Measurements from ENCODE around the gene SCNN1B.
A peak's percentile ranks its signal among the peaks of the same experiment; 100 is the strongest.
"Not testable (repeated sequence)": the region's sequence is repeated elsewhere in the genome, so short reads cannot be mapped to it uniquely, and the experiment has no call there.

Gene SCNN1B

DNA sequence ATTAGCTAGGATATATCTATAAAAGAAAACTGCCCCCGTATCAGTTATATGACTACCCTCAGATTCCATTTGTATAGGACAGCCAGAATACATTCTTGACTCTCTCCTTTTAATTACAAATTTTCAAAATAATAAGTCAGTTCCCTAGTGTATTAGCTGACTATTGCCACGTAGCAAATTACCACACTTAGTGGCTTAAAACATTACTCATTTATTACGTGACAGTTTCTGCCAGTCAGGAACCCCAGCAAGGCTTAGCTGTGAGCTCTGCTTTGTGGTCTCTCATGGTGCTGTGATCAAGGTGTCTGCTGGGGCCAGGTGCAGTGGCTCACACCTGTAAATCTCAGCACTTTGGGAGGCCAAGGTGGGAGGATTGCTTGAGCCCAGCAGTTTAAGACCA is 13.9 kb upstream of the SCNN1B start:
- no peak for DNase-seq (ENCODE audit: low read depth in 4 of 4, low spot score in 1 of 4)

DNA sequence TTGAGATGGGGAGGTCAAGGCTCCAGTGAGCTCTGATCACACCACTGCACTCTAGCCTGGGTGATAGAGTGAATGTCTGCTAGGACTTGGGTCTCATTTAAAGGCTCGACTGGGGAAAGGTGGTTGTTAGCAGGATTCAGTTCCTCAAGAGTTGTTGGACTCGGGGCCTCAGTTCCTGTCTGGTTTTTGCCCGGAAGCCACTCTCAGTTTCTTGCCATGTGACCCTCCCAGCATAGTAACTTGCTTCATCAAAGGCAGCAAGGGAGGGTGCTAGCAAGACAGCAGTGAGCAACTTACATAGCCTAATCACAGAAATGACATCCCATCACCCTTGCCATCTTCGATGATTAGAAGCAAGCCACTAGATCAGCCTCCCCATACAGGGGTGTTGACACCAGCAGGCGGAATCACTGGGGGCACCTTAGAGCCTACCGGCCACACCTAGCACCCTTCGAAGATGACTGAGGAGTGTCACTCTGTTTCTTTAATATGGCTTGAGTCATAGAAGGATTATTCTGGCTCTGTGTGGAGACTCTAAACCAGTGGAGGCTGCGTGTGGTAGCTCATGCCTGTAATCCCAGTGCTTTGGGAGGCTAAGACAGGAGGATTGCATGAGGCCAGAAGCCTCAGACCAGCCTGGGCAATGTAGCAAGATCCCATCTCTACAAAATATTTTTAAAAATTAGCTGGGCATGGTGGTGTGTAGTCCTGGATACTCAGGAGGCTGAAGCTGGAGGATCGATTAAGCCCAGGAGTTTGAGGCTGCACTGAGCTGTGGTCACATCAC is 13.2 kb upstream of the SCNN1B start:
- DNase-seq (ENCODE audit: low read depth in 4 of 4, low spot score in 1 of 4): no peak

DNA sequence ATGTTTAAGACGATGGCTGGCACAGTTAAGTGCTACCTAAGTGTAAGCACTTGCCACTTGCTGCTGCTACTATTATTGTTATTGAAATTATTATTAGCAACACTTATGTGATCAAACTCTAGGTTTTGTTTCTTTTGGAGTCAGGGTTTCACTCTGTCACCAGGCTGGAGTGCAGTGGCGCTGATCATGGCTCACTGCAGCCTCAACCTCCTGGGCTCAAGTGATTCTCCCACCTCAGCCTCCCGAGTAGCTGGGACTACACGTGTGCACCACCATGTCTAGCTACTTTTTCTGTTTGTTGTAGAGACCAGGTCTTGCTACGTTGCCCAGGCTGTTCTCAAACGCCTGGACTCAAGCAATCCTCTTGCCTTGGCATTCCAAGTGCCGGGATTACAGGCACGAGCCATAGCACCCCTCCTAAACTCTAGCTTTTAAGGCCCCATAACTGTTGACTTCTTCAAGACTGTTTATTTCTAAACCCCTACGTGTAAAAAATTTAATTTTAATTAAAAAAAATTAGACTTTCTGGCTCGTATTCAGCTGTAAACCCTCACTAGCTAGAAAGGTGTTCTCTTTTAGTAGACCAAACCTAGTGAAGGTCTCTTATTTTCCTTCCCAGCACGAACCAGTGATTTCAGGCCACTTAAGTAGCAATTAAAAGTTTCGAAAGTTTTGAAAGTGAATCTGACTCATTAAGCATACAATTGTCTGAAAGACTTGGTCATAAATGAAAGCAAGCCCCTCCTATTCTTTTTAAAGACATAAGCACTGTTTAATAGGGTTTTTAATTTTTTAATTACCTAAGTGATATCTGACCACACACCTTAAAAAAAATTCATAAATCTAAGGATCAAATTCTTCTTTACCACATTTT is 11.7 kb upstream of the SCNN1B start:
- no peak for DNase-seq (ENCODE audit: low read depth in 4 of 4, low spot score in 1 of 4)

DNA sequence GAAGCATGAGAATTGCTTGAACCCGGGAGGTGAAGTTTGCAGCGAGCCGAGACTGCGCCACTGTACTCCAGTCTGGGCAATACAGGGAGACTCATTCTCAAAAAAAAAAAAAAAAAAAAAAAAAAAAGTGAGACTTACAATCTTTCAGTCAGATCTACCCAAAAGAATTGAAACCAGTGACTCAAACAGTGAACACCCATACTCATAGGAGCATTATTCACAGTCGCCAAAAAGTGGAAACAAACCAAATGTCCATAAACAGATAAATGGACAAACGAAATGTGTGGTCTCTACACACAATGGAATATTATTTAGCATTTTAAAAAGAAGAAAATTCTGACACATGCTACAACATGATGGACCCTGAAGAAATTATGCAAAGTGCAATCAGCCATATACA is 9.1 kb upstream of the SCNN1B start:
- no peak for DNase-seq (ENCODE audit: low read depth in 4 of 4, low spot score in 1 of 4)

DNA sequence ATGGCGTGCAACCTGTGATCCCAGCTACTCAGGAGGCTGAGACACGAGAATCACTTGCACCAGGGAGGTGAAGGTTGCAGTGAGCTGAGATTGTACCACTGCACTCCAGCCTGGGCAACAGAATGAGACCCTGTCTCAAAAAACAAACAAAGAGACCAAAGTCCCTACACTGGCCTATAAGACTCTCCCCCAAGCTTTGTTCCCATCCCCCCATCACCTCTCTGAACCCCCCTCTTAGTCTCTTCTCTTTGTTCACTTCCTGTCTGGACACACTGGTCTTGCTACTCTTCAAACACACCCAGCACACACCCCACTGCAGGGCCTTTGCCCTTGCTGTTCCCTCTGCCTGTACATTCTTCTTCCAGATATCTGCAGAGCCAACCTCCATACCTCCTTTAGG is 7.8 kb upstream of the SCNN1B start:
- no peak for DNase-seq (ENCODE audit: low read depth in 4 of 4, low spot score in 1 of 4)

DNA sequence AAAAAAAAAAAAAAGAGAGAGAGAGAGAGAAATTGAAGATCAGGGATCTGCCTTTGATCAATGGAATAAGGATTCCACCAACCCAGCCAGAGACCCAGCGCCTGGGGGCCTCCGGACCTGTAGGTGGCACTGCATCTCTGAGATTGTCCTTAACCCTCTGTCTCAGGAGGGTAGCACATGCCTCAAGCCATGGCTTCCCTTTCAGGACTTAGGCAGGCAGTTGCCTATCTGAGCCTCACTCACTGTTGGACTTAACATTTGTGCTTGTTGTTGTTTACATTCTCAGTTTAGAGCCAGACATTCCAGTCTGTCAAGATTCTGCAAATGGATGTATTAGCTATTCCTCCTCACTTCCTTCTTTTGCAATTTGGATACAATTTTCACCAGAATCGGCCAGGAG is 5.1 kb upstream of the SCNN1B start:
- peak in 1 of 4 experiments; percentile 4 for DNase-seq (ENCODE audit: low read depth in 4 of 4, low spot score in 1 of 4)

DNA sequence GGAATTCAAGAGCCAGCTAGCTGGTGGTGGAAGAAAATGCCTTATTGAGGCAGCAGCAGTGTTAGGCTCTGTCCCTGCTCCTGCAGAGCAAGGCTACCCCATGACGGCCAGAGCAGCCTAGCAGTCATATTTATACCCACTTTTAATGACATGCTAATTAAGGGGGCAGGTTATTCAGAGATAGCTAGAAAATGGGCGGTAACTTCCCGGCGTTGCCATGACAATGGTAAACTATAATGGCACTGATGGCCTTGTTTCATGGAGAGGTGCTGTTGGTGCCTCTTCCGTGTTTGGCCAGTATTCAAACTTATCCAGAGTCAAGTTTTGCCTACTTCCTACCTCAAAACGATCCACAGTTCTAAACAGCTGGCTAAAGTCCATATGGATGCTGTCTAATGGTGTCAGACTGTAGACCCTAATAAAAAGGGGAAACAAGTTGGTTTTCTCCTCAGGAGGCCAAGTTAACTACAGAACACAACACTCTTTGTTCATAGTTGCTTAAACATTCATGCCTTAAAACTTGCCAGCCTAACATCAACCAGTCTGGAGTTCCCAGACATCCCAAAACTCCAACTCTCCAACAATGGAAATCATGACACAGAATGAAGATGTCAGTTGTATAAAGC is 3.7 kb upstream of the SCNN1B start:
- no peak for DNase-seq (ENCODE audit: low read depth in 4 of 4, low spot score in 1 of 4)

DNA sequence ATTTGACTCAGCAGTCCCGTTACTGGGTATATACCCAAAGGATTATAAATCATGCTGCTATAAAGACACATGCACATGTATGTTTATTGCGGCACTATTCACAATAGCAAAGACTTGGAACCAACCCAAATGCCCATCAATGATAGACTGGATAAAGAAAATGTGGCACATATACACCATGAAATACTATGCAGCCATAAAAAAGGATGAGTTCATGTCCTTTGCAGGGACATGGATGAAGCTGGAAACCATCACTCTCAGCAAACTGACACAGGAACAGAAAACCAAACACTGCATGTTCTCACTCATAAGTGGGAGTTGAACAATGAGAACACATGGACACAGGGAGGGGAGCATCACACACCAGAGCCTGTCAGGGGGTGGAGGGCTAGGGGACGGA is 2.3 kb upstream of the SCNN1B start:
- DNase-seq (ENCODE audit: low read depth in 4 of 4, low spot score in 1 of 4): not testable (repeated sequence)

DNA sequence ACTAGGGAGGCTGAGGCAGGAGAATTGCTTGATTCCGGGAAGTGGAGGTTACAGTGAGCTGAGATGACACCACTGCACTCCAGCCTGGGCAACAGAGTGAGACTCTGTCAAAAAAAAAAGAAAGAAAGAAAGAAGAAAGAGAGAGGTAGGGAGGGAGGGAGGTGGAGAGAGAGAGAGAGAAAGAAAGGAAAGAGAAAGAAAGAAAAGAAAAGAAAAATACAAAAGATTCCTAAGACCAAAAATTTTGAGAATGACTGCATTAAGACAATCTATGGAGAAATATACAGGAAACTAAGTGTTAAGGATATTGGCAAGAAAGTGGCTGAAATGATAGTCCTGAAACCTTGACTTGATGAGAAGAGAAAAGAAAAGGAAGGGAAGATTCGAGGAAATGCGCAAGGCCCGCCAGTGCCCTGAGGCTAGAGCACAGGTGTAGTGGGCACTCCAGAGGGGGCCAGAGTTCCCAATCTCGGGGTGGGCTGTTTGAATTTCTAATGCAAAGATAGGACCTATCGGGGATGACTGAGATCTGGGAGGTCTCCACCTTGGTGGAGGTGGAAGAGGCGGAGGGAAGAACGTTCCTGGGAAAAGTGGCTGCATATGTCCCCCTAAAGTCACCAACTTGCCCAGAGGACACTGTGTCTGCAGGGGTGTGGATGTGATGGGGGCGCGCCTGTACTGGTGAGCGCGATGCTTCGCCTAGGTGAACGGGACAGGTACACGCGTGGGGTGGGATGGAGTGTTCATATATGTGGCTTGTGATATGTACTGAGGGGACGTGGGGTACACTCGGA is 654 bp upstream of the SCNN1B start:
- DNase-seq (ENCODE audit: low read depth in 4 of 4, low spot score in 1 of 4): no peak

DNA sequence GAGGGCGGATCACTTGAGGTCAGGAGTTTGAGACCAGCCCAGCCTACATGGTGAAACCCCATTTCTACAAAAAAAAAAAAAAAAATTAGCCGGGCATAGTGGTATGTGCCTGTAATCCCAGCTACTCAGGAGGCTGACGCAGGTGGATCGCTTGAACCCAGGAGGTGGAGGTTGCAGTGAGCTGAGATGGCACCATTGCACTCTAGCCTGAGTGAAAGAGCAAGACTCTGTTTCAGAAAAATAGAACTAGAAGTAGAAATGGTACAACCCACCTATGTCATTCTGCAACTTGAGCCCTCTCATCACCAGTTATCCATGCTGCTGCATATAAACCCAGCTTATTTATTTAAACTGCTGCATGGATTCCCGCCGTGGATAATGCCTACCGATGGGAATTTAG is 1.6 kb downstream of the SCNN1B start:
- DNase-seq (ENCODE audit: low read depth in 4 of 4, low spot score in 1 of 4): no peak

DNA sequence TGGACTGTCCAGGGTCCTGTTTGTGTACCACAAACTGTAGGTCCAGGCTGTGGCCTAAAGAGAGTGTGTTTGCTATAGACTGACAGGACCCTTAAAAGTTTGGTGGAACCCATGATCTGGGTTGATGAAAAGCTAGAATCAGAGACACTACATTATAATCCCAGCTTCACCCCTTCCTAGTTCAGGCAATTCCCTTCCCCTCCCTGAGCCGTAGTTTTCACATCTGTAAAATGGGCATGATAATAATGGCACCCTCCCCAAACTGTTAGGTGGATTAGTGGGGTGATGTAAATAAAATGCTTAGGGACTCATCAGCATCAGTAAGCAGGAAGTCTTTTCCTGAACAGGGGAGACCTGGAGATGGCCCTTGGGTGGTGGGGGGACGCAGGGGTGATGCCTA is 2.5 kb downstream of the SCNN1B start:
- no peak for DNase-seq (ENCODE audit: low read depth in 4 of 4, low spot score in 1 of 4)

DNA sequence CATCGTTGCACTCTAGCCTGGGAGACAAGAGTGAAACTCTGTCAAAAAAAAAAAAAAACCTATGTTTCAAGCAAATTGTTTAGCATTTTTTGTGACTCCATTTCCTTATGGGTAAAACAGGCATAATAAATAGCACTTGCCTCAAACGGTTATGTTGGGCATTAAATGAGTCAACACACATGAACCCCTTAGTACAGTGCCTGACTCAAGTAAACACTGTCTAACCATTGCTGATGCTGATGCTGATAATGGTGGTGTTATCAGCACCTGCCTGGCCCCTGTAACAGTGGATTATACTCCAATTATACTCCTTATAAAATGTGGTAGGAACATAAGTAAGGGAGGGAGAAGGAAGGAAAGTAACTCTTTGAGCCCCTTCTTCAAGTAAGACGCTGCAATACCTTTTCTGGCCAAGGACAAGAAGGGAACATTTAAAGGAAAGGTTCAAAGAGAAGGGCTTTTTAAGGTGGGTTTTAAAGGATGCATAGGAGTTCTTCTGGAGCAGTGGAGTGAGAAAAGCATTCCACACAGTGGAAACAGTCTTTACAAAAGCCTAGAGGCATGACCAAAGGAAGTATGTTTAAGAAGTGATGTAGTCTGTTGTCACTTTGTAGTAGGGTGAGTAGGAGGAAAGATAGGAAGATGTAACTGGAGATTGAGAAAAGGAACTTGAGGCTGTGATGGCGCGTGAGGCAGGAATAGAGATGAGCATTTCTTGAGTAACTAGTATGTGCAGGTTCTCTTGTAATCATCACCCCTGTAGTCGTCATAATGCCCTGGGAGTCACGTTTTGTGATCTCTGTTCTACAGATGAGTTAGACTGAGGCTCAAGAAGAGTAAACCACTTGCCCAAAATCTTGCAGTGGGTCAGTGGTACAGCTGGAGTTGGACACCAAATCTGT is 4.3 kb downstream of the SCNN1B start:
- DNase-seq (ENCODE audit: low read depth in 4 of 4, low spot score in 1 of 4): no peak

DNA sequence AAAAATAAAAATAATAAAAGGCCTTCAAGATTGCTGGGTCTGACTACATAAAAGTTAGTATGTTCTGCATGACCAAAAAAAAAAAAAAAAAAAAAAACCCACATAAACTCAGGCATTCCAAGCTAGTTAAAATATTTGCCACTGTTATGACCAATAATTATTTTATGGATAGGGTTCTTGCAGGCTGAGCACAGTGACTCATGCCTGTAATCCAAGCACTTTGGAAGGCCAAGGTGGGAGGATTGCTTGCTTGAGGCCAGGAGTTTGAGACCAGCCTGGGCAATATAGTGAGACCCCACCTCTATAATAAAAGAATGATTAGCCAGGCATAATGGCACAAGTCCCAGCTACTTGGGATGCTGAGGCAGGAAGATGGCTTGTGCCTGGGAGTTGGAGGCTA is 8.1 kb downstream of the SCNN1B start:
- DNase-seq (ENCODE audit: low read depth in 4 of 4, low spot score in 1 of 4): no peak

DNA sequence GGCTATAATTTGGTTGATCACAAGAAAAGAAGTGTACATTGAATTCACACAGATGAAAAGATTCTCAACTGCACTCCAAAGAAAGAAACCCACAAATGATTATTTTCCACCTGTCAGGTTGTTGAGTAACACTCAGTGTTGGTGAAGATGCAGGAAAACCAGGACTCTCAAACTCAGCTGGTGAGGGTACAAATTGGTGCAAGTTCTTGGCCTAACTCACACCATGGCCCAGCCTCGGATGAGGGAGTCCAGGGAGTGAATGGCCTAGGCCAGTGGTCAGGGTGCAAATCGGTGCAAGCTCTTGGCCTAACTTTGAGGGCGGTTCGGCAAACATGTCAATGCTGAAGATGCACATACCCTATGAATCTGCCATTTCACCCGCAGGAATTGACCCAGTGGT is 8.6 kb downstream of the SCNN1B start:
- no peak for DNase-seq (ENCODE audit: low read depth in 4 of 4, low spot score in 1 of 4)

DNA sequence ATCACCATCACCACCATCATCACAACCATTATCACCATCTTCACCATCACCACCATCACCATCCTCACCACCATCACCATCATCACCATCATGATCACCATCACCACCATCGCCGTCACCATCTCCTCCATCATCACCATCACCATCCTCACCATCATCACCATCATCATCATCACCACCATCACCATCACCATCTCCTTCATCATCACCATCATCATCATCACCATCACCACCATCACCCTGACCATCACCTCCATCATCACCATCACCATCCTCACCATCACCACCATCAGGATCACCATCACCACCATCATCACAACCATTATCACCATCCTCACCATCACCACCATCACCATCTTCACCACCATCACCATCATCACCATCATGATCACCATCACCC is 14.1 kb downstream of the SCNN1B start:
- DNase-seq (ENCODE audit: low read depth in 4 of 4, low spot score in 1 of 4): no peak

DNA sequence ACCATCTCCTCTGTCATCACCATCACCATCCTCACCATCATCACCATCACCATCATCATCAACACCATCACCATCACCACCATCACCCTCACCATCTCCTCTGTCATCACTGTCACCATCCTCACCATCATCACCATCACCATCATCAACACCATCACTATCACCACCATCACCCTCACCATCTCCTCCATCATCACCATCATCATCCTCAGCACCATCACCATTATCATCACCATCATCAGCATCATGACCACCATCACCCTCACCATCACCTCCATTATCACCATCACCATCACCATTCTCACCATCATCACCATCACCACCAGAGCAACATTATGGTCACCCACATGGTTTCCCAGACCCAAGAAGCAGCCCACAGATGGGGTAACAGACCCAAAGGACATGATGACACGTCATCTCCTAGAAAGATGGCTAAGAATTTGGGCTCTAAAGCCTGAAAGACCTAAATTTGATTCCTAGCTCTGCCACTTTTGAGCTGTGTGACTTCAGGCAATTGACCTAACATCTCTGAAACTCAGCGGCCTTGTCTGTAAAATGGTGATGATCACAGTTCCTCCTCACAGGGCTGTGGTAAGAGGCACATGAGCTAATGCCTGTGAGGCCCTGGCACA is 14.6 kb downstream of the SCNN1B start:
- DNase-seq (ENCODE audit: low read depth in 4 of 4, low spot score in 1 of 4): no peak

DNA sequence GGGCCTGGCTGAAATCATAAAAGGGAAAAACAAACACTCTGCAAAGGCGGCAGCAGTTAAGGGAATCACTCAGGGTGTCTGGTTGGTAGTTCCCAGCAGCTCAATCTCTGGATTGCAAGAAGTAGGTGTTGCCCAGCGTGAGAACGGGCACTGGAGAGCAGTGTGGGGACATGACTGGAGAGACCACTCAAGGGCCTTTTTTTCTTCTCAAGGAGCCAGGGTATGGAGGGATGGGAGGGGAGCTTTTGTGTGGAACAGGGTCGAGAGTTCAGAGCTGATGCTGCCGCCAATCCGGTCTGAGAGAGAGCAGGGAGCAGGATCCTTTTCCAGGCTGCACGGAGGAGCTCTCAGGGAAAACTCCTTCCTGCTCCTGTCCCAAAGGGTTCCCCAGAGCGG is 15.2 kb downstream of the SCNN1B start:
- no peak for DNase-seq (ENCODE audit: low read depth in 4 of 4, low spot score in 1 of 4)

DNA sequence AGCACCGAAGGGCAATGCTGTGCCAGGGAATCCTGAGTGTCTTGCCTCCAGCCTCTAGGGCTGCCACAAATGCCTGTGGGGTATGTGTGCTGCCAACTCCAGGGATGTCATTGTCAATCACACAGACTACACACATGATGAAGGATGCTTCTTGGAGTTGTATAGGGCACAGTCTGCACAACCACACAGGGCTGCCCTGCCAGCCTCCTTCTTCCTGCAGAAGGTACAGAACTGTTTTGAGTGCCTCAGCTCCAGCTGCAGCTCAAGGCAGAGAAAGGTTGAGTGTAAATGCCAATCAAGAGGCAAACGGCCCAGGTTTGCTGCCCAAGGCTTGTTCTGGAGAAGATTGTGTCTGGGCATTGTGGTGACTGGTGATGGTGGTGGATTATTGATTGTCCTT is 15.6 kb downstream of the SCNN1B start:
- DNase-seq (ENCODE audit: low read depth in 4 of 4, low spot score in 1 of 4): no peak

DNA sequence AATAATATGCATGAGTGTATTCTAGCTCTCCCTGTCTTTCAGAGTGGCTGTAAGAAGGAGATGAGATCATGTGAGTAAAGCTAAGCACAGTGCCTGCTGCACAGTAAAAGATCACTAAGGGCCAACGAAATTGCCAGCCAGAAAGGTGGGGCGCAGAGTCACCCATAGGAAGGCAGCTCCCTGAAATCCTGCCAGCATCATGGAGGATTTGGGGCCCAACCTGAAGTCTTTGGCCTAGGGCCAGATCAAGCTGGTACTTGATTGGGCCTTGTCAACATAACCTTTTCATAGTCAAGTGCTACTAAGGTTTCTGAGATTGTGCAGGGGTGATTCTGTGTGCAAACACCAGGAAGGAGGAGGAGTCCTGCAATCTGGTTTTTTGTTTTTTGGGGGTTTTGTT is 16.5 kb downstream of the SCNN1B start:
- DNase-seq (ENCODE audit: low read depth in 4 of 4, low spot score in 1 of 4): no peak
